ENCODE results near the gene KCNK6.

The KCNK6 gene

GRCh38 chr19:38375748-38376147 is 56.1 kb downstream of the KCNK6 start:
- Mint-ChIP-seq H3K4me3 (peak overlapping the region; percentile 99), H3K36me3 (peaks cover 16% of the 10 kb centered on the region), H3K27ac (no peak overlapping the region), H3K9me3 (ENCODE audit: low read depth) (no peaks in the 10 kb centered on the region), H3K4me1 (ENCODE audit: low read depth) (peaks cover 25% of the 10 kb centered on the region), H3K27me3 (no peaks in the 10 kb centered on the region)

GRCh38 chr19:38376576-38376975 is 56.9 kb downstream of the KCNK6 start:
- peak overlapping the region; percentile 61 for H3K27ac Mint-ChIP-seq
- H3K9me3 Mint-ChIP-seq (ENCODE audit: low read depth) = no peaks in the 10 kb centered on the region
- H3K4me1 Mint-ChIP-seq (ENCODE audit: low read depth) = peaks cover 25% of the 10 kb centered on the region
- H3K36me3 Mint-ChIP-seq = peaks cover 18% of the 10 kb centered on the region
- no peaks in the 10 kb centered on the region for H3K27me3 Mint-ChIP-seq
- H3K4me3 Mint-ChIP-seq = peak overlapping the region; percentile 99

- H3K36me3 Mint-ChIP-seq = peaks cover 21% of the 10 kb centered on the region
- H3K9me3 Mint-ChIP-seq (ENCODE audit: low read depth) = no peaks in the 10 kb centered on the region
- peak overlapping the region; percentile 61 for H3K27ac Mint-ChIP-seq
- H3K4me3 Mint-ChIP-seq = peak overlapping the region; percentile 99
- no peaks in the 10 kb centered on the region for H3K27me3 Mint-ChIP-seq
- H3K4me1 Mint-ChIP-seq (ENCODE audit: low read depth) = peaks cover 25% of the 10 kb centered on the region
Measured at GRCh38 chr19:38377052-38377451, 57.4 kb downstream of the KCNK6 start.

- Mint-ChIP-seq H3K27me3 (no peaks in the 10 kb centered on the region), H3K36me3 (peaks cover 28% of the 10 kb centered on the region), H3K9me3 (ENCODE audit: low read depth) (no peaks in the 10 kb centered on the region), H3K4me1 (ENCODE audit: low read depth) (peaks cover 25% of the 10 kb centered on the region), H3K27ac (no peak overlapping the region), H3K4me3 (no peak overlapping the region)
Measured at GRCh38 chr19:38378866-38379265, 59.2 kb downstream of the KCNK6 start.

- H3K27ac Mint-ChIP-seq = no peak overlapping the region
- H3K4me1 Mint-ChIP-seq (ENCODE audit: low read depth) = peaks cover 12% of the 10 kb centered on the region
- H3K36me3 Mint-ChIP-seq = peaks cover 27% of the 10 kb centered on the region
- no peaks in the 10 kb centered on the region for H3K27me3 Mint-ChIP-seq
- no peak overlapping the region for H3K4me3 Mint-ChIP-seq
- H3K9me3 Mint-ChIP-seq (ENCODE audit: low read depth) = no peaks in the 10 kb centered on the region
Measured at GRCh38 chr19:38381138-38381537, 61.5 kb downstream of the KCNK6 start.

All from activated naive CD8-positive, alpha-beta T cell (primary cell).